Measurements from ENCODE around the gene PTPRT.

DNA sequence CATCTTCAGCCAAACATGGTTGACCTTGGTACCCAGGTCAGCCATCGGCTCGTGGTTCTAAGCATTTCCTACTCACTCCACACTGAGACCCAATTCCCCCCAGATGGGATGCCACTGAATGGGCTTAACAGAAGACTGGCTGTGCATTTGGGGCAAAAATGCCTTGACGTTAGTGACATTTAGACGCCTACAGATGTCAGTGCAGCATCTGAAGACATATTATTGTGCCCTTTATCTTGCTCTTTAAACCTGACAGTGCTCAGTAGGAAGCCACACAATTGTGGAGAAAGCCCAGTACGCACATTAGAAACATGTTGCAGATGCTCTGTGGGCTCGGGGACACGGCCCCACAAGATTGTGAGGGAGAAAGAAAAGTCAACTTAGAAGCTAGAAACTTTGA, 414.7 kb downstream of the PTPRT start:
- TF ChIP-seq, protein P1, sequence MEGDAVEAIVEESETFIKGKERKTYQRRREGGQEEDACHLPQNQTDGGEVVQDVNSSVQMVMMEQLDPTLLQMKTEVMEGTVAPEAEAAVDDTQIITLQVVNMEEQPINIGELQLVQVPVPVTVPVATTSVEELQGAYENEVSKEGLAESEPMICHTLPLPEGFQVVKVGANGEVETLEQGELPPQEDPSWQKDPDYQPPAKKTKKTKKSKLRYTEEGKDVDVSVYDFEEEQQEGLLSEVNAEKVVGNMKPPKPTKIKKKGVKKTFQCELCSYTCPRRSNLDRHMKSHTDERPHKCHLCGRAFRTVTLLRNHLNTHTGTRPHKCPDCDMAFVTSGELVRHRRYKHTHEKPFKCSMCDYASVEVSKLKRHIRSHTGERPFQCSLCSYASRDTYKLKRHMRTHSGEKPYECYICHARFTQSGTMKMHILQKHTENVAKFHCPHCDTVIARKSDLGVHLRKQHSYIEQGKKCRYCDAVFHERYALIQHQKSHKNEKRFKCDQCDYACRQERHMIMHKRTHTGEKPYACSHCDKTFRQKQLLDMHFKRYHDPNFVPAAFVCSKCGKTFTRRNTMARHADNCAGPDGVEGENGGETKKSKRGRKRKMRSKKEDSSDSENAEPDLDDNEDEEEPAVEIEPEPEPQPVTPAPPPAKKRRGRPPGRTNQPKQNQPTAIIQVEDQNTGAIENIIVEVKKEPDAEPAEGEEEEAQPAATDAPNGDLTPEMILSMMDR (tag by site-specific recombination; IDR thresholded peaks at IDR 0.05) = no peak
- TF ChIP-seq YY1 (tag by site-specific recombination; IDR thresholded peaks at IDR 0.05) = no peak
- TF ChIP-seq ZNF510 (tag by site-specific recombination; IDR thresholded peaks at IDR 0.05; ENCODE audit: insufficient replicate concordance) = no peak
- TF ChIP-seq, protein P2, sequence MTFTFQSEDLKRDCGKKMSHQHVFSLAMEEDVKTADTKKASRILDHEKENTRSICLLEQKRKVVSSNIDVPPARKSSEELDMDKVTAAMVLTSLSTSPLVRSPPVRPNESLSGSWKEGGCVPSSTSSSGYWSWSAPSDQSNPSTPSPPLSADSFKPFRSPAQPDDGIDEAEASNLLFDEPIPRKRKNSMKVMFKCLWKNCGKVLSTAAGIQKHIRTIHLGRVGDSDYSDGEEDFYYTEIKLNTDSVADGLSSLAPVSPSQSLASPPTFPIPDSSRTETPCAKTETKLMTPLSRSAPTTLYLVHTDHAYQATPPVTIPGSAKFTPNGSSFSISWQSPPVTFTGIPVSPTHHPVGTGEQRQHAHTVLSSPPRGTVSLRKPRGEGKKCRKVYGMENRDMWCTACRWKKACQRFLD (tag by site-specific recombination; IDR thresholded peaks at IDR 0.05) = no peak
